Muscle of leg (tissue), 11 donors: ENCODE data around the gene CUZD1. TPM values are rescaled to one million over a fixed set of nuclear protein-coding genes. Genes with fewer than 3 reads are reported as not detected.
"Not testable (repeated sequence)": the region's sequence is repeated elsewhere in the genome, so short reads cannot be mapped to it uniquely, and the experiment has no call there.

Experiments used
- DNase-seq: peaks from one replicate; pipeline ENCODE4 v3.0.0; 2013
- H3K27ac ChIP-seq: one replicate; pipeline ENCODE4 v1.5.1; 2013; ENCODE audit warnings: mild to moderate bottlenecking, low read length, control low read depth
- H3K27me3 ChIP-seq: one replicate; pipeline ENCODE4 v1.6.1; 2013; ENCODE audit warnings: low read length; ENCODE audit not compliant: control insufficient read depth, insufficient read depth
- H3K36me3 ChIP-seq: one replicate; pipeline ENCODE4 v1.6.1; 2013; ENCODE audit warnings: low read length; ENCODE audit not compliant: control insufficient read depth, insufficient read depth
- H3K4me1 ChIP-seq: one replicate; pipeline ENCODE4 v1.6.1; 2013; ENCODE audit warnings: low read length; ENCODE audit not compliant: control insufficient read depth, insufficient read depth
- H3K4me3 ChIP-seq: one replicate; pipeline ENCODE4 v1.5.1; 2013; ENCODE audit warnings: low read length, control low read depth
- H3K9me3 ChIP-seq: replicated peaks from 2 replicates; pipeline ENCODE4 v1.6.1; 2013; ENCODE audit warnings: low read depth, low read length; ENCODE audit not compliant: control insufficient read depth
- WGBS: methylation state at CpG from one replicate; pipeline ENCODE4 v1.1.5; 2013; ENCODE audit warnings: missing lambda C conversion rate; ENCODE audit not compliant: insufficient coverage; 5-methylcytosine and 5-hydroxymethylcytosine counted together
- polyA plus RNA-seq, 8 donors: library from polyadenylated mRNA; unstranded; fragments of 120-200 nt; gene quantifications; one replicate each; pipeline versions ENCODE4 v1.2.1 to v1.2.3, GENCODE V29; 2013; ENCODE audit warnings: inconsistent platforms in 1 of 8, low replicate concordance in 1 of 8; ENCODE audit not compliant: insufficient read length in 8 of 8, insufficient read depth in 1 of 8
- total RNA-seq: library from RNA; stranded (reverse); fragments of 120-200 nt; gene quantifications from one replicate; pipeline ENCODE4 v1.2.4, GENCODE V29; 2013

CUZD1 gene
- total and polyA plus RNA-seq, 9 donors = 0.78 to 1.5 (median 1.3) TPM

GRCh38 chr10:122875843-122876466 is 30.3 kb upstream of the CUZD1 start:
- H3K36me3 ChIP-seq = no peaks in the 10 kb centered on the region
- no peak overlapping the region for H3K27ac ChIP-seq
- H3K4me3 ChIP-seq = no peak overlapping the region
- H3K27me3 ChIP-seq = peaks cover 3% of the 10 kb centered on the region
- DNase-seq = no peak
- H3K9me3 ChIP-seq = peaks cover 2% of the 10 kb centered on the region
- 44% methylated on average over 2 of the region's 6 CpGs for WGBS
- peaks cover 7% of the 10 kb centered on the region for H3K4me1 ChIP-seq

- not testable (repeated sequence) for H3K4me1 ChIP-seq, H3K27ac ChIP-seq, H3K27me3 ChIP-seq, H3K36me3 ChIP-seq, H3K9me3 ChIP-seq, H3K4me3 ChIP-seq, DNase-seq
- WGBS = no CpG with 5 or more reads among the region's 2 CpGs
Measured at GRCh38 chr10:122871947-122872346, 26.3 kb upstream of the CUZD1 start.

GRCh38 chr10:122868768-122869167 is 23.1 kb upstream of the CUZD1 start:
- not testable (repeated sequence) for H3K4me3 ChIP-seq, H3K4me1 ChIP-seq, DNase-seq, H3K36me3 ChIP-seq, H3K9me3 ChIP-seq, H3K27ac ChIP-seq, H3K27me3 ChIP-seq
- no CpG with 5 or more reads among the region's 2 CpGs for WGBS

GRCh38 chr10:122866757-122867482 is 21.3 kb upstream of the CUZD1 start:
- no CpG with 5 or more reads among the region's 3 CpGs for WGBS

GRCh38 chr10:122864901-122865300 is 19.2 kb upstream of the CUZD1 start:
- H3K27ac ChIP-seq = no peak overlapping the region
- no peak overlapping the region for H3K4me3 ChIP-seq
- no peaks in the 10 kb centered on the region for H3K27me3 ChIP-seq
- DNase-seq = no peak
- no CpG with 5 or more reads among the region's 1 CpG for WGBS
- no peaks in the 10 kb centered on the region for H3K36me3 ChIP-seq
- H3K9me3 ChIP-seq = peaks cover 2% of the 10 kb centered on the region
- no peaks in the 10 kb centered on the region for H3K4me1 ChIP-seq

More at GRCh38 chr10:122866757-122867482, 21.3 kb upstream of the CUZD1 start:
- DNase-seq, H3K9me3 ChIP-seq, H3K4me1 ChIP-seq, H3K27ac ChIP-seq, H3K27me3 ChIP-seq, H3K36me3 ChIP-seq, H3K4me3 ChIP-seq: not testable (repeated sequence)

GRCh38 chr10:122864194-122864592 is 18.5 kb upstream of the CUZD1 start:
- WGBS = no CpG with 5 or more reads among the region's 2 CpGs
- H3K4me1 ChIP-seq = no peaks in the 10 kb centered on the region
- no peak overlapping the region for H3K27ac ChIP-seq
- peaks cover 2% of the 10 kb centered on the region for H3K9me3 ChIP-seq
- H3K4me3 ChIP-seq = no peak overlapping the region
- no peaks in the 10 kb centered on the region for H3K27me3 ChIP-seq
- H3K36me3 ChIP-seq = no peaks in the 10 kb centered on the region
- no peak for DNase-seq

- Histone ChIP-seq H3K36me3 (no peaks in the 10 kb centered on the region), H3K4me3 (no peak overlapping the region), H3K4me1 (no peaks in the 10 kb centered on the region), H3K27ac (no peak overlapping the region), H3K9me3 (peaks cover 2% of the 10 kb centered on the region), H3K27me3 (no peaks in the 10 kb centered on the region)
- no peak for DNase-seq
- WGBS = no CpG with 5 or more reads among the region's 2 CpGs
Measured at GRCh38 chr10:122863216-122864193, 17.8 kb upstream of the CUZD1 start.

- no peak overlapping the region for H3K27ac ChIP-seq
- DNase-seq = no peak
- no peaks in the 10 kb centered on the region for H3K9me3 ChIP-seq
- no peak overlapping the region for H3K4me3 ChIP-seq
- H3K27me3 ChIP-seq = no peaks in the 10 kb centered on the region
- H3K36me3 ChIP-seq = no peaks in the 10 kb centered on the region
- H3K4me1 ChIP-seq = no peaks in the 10 kb centered on the region
- WGBS = 72% methylated on average over 1 of the region's 1 CpG
Measured at GRCh38 chr10:122861711-122862161, 16.1 kb upstream of the CUZD1 start.

GRCh38 chr10:122859527-122859926 is 13.9 kb upstream of the CUZD1 start:
- WGBS = no CpG with 5 or more reads among the region's 1 CpG
- H3K9me3 ChIP-seq = no peaks in the 10 kb centered on the region
- H3K27me3 ChIP-seq = no peaks in the 10 kb centered on the region

GRCh38 chr10:122858042-122858441 is 12.4 kb upstream of the CUZD1 start:
- H3K27ac ChIP-seq, H3K9me3 ChIP-seq, H3K4me3 ChIP-seq, DNase-seq, H3K27me3 ChIP-seq, H3K36me3 ChIP-seq, H3K4me1 ChIP-seq: not testable (repeated sequence)
- WGBS = no CpG with 5 or more reads among the region's 5 CpGs

More at GRCh38 chr10:122859527-122859926, 13.9 kb upstream of the CUZD1 start:
- DNase-seq = no peak
- Histone ChIP-seq H3K4me1 (no peaks in the 10 kb centered on the region), H3K4me3 (no peak overlapping the region), H3K27ac (no peak overlapping the region), H3K36me3 (peaks cover 1% of the 10 kb centered on the region)
